Stimulated activated CD4-positive, alpha-beta T cell treated with anti-CD3 and anti-CD28 coated beads, Interleukin-2, amount 100 ng/mL, for 24 hours (primary cell): ENCODE results near the gene TFCP2L1.

ENCODE experiments used
- DNase-seq, 2 donors: peaks; one replicate each; pipeline ENCODE4 v3.0.0-alpha.2; 2020

The TFCP2L1 gene

GRCh38 chr2:121170577-121170976 lies 114.4 kb downstream of the TFCP2L1 start:
- DNase-seq: no peak

- DNase-seq: no peak
Measured at GRCh38 chr2:121167411-121167810, 117.6 kb downstream of the TFCP2L1 start.
